ENCODE results near the gene HPX.

HPX gene

GRCh38 chr11:6459099-6459450 lies 18.3 kb upstream of the HPX start:
- Histone ChIP-seq H3K36me3 (ENCODE audit: control insufficient read depth in 1 of 2, insufficient read depth in 2 of 2, low read length in 2 of 2) (peaks cover 27 to 35% of the 10 kb centered on the region in 2 experiments), H3K9ac (ENCODE audit: low read length) (no peak overlapping the region), H3K79me1 (ENCODE audit: low read length) (no peaks in the 10 kb centered on the region), H3K27ac (ENCODE audit: low read depth, low read length) (no peak overlapping the region), H2BK12ac (ENCODE audit: low read length) (no peak overlapping the region), H3K9me3 (ENCODE audit: insufficient read depth, low read depth, low read length) (peaks cover 3% of the 10 kb centered on the region), H3K4me2 (ENCODE audit: low read length) (no peak overlapping the region), H3K18ac (ENCODE audit: low read length) (no peak overlapping the region), H3K27me3 (ENCODE audit: insufficient read depth, low read length) (no peaks in the 10 kb centered on the region), H4K8ac (ENCODE audit: low read depth, low read length) (no peak overlapping the region), H3K4me1 (ENCODE audit: control insufficient read depth in 1 of 2, insufficient read depth in 2 of 2, low read length in 2 of 2) (peaks cover 0 to 3% of the 10 kb centered on the region in 2 experiments), H2AK5ac (ENCODE audit: low read length) (no peak overlapping the region), H3K4me3 (ENCODE audit: low read depth, low read length) (no peak overlapping the region), H3K23ac (ENCODE audit: low read length) (no peak overlapping the region), H2BK120ac (ENCODE audit: insufficient read depth, low read length, poor library complexity) (no peak overlapping the region), H2AFZ (ENCODE audit: insufficient read depth, low read length, poor library complexity) (no peak overlapping the region), H4K12ac (ENCODE audit: low read depth, low read length) (no peak overlapping the region), H3K4ac (ENCODE audit: low read depth, low read length) (no peak overlapping the region), H2BK5ac (ENCODE audit: low read depth, low read length, poor library complexity) (no peak overlapping the region), H4K91ac (ENCODE audit: low read depth, low read length) (no peak overlapping the region), H3K14ac (ENCODE audit: low read length) (no peak overlapping the region), H3K79me2 (ENCODE audit: control insufficient read depth, insufficient read depth, low read length, poor library complexity) (no peaks in the 10 kb centered on the region)
- no CpG with 5 or more reads among the region's 1 CpG for WGBS (ENCODE audit: extremely low coverage, insufficient coverage, insufficient read length)
- no peak for DNase-seq

DNA sequence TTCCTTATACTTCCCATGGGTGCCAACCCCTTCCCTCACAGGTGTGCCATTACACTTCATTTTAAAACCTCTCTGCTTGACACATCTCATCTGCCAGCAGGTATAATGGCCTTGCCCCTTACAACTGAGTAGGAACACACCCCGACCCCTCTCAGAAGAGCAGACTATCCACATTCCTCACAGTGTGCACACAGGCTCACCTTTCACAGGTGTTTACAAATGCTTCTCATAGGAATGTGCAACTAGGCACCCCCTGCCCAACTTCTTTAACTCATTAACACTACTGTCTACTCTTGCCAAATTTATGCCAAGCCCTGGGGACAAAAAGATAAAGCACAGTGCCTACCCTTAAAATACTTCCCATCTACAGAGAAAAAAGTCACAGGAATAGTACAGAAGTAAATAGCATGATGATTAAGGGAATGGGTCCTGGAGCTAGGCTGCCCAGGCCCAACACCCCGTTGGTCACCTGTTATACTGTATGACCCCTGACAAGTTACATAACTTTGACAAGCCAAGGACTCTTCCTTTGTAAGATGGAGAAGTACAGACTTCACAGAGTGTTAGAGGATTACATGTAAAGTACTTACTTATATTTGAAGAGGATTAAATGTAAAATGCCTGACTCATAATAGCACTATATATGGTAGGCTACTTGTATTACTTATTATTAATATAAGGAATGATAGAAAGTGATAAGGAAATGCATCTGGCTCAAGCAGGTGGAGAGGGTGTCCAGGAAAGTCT lies 17.7 kb upstream of the HPX start:
- H3K79me2 ChIP-seq (ENCODE audit: control insufficient read depth, insufficient read depth, low read length, poor library complexity), result no peaks in the 10 kb centered on the region
- no peak overlapping the region for H2BK5ac ChIP-seq (ENCODE audit: low read depth, low read length, poor library complexity)
- no peak for DNase-seq
- no peak overlapping the region for H2AK5ac ChIP-seq (ENCODE audit: low read length)
- WGBS (ENCODE audit: extremely low coverage, insufficient coverage, insufficient read length), result no CpG with 5 or more reads among the region's 2 CpGs
- no peak overlapping the region for H3K4ac ChIP-seq (ENCODE audit: low read depth, low read length)
- no peak overlapping the region for H4K12ac ChIP-seq (ENCODE audit: low read depth, low read length)
- no peak overlapping the region for H3K23ac ChIP-seq (ENCODE audit: low read length)
- no peak overlapping the region for H3K18ac ChIP-seq (ENCODE audit: low read length)
- no peak overlapping the region for H4K8ac ChIP-seq (ENCODE audit: low read depth, low read length)
- H3K9me3 ChIP-seq (ENCODE audit: insufficient read depth, low read depth, low read length), result peaks cover 3% of the 10 kb centered on the region
- H4K91ac ChIP-seq (ENCODE audit: low read depth, low read length), result no peak overlapping the region
- peaks cover 0 to 3% of the 10 kb centered on the region in 2 experiments for H3K4me1 ChIP-seq (ENCODE audit: control insufficient read depth in 1 of 2, insufficient read depth in 2 of 2, low read length in 2 of 2)
- no peak overlapping the region for H2BK12ac ChIP-seq (ENCODE audit: low read length)
- H3K27ac ChIP-seq (ENCODE audit: low read depth, low read length), result no peak overlapping the region
- peaks cover 27 to 35% of the 10 kb centered on the region in 2 experiments for H3K36me3 ChIP-seq (ENCODE audit: control insufficient read depth in 1 of 2, insufficient read depth in 2 of 2, low read length in 2 of 2)
- H2AFZ ChIP-seq (ENCODE audit: insufficient read depth, low read length, poor library complexity), result no peak overlapping the region
- H3K4me3 ChIP-seq (ENCODE audit: low read depth, low read length), result no peak overlapping the region
- H3K27me3 ChIP-seq (ENCODE audit: insufficient read depth, low read length), result no peaks in the 10 kb centered on the region
- no peak overlapping the region for H2BK120ac ChIP-seq (ENCODE audit: insufficient read depth, low read length, poor library complexity)
- H3K14ac ChIP-seq (ENCODE audit: low read length), result no peak overlapping the region
- H3K9ac ChIP-seq (ENCODE audit: low read length), result no peak overlapping the region
- no peaks in the 10 kb centered on the region for H3K79me1 ChIP-seq (ENCODE audit: low read length)
- H3K4me2 ChIP-seq (ENCODE audit: low read length), result no peak overlapping the region

- Histone ChIP-seq H2BK120ac (ENCODE audit: insufficient read depth, low read length, poor library complexity) (no peak overlapping the region), H3K9ac (ENCODE audit: low read length) (no peak overlapping the region), H3K27ac (ENCODE audit: low read depth, low read length) (no peak overlapping the region), H3K4ac (ENCODE audit: low read depth, low read length) (no peak overlapping the region), H2BK12ac (ENCODE audit: low read length) (no peak overlapping the region), H2BK5ac (ENCODE audit: low read depth, low read length, poor library complexity) (no peak overlapping the region), H3K79me2 (ENCODE audit: control insufficient read depth, insufficient read depth, low read length, poor library complexity) (no peaks in the 10 kb centered on the region), H3K23ac (ENCODE audit: low read length) (no peak overlapping the region), H3K36me3 (ENCODE audit: control insufficient read depth in 1 of 2, insufficient read depth in 2 of 2, low read length in 2 of 2) (peaks cover 25 to 32% of the 10 kb centered on the region in 2 experiments), H3K14ac (ENCODE audit: low read length) (no peak overlapping the region), H4K91ac (ENCODE audit: low read depth, low read length) (no peak overlapping the region), H3K18ac (ENCODE audit: low read length) (no peak overlapping the region), H3K9me3 (ENCODE audit: insufficient read depth, low read depth, low read length) (peaks cover 3% of the 10 kb centered on the region), H3K79me1 (ENCODE audit: low read length) (no peaks in the 10 kb centered on the region), H3K4me3 (ENCODE audit: low read depth, low read length) (no peak overlapping the region), H4K8ac (ENCODE audit: low read depth, low read length) (no peak overlapping the region), H3K27me3 (ENCODE audit: insufficient read depth, low read length) (no peaks in the 10 kb centered on the region), H3K4me1 (ENCODE audit: control insufficient read depth in 1 of 2, insufficient read depth in 2 of 2, low read length in 2 of 2) (peaks cover 0 to 3% of the 10 kb centered on the region in 2 experiments), H3K4me2 (ENCODE audit: low read length) (no peak overlapping the region), H2AFZ (ENCODE audit: insufficient read depth, low read length, poor library complexity) (no peak overlapping the region), H2AK5ac (ENCODE audit: low read length) (no peak overlapping the region), H4K12ac (ENCODE audit: low read depth, low read length) (no peak overlapping the region)
- DNase-seq, result no peak
- no CpG with 5 or more reads among the region's 26 CpGs for WGBS (ENCODE audit: extremely low coverage, insufficient coverage, insufficient read length)
Observed at GRCh38 chr11:6457581-6458320, 17.0 kb upstream of the HPX start.

- Histone ChIP-seq H3K9me3 (ENCODE audit: insufficient read depth, low read depth, low read length) (peaks cover 3% of the 10 kb centered on the region), H4K8ac (ENCODE audit: low read depth, low read length) (no peak overlapping the region)
Observed at GRCh38 chr11:6456361-6457073, 15.7 kb upstream of the HPX start.

More at GRCh38 chr11:6456361-6457073, 15.7 kb upstream of the HPX start:
- H3K4me3 ChIP-seq (ENCODE audit: low read depth, low read length), result peak overlapping the region; percentile 30
- peaks cover 25 to 32% of the 10 kb centered on the region in 2 experiments for H3K36me3 ChIP-seq (ENCODE audit: control insufficient read depth in 1 of 2, insufficient read depth in 2 of 2, low read length in 2 of 2)
- no peak overlapping the region for H4K12ac ChIP-seq (ENCODE audit: low read depth, low read length)
- no CpG with 5 or more reads among the region's 56 CpGs for WGBS (ENCODE audit: extremely low coverage, insufficient coverage, insufficient read length)
- H3K27me3 ChIP-seq (ENCODE audit: insufficient read depth, low read length), result no peaks in the 10 kb centered on the region
- no peak for DNase-seq
- H3K9ac ChIP-seq (ENCODE audit: low read length), result no peak overlapping the region
- H2AFZ ChIP-seq (ENCODE audit: insufficient read depth, low read length, poor library complexity), result no peak overlapping the region
- peaks cover 0 to 3% of the 10 kb centered on the region in 2 experiments for H3K4me1 ChIP-seq (ENCODE audit: control insufficient read depth in 1 of 2, insufficient read depth in 2 of 2, low read length in 2 of 2)
- H2BK12ac ChIP-seq (ENCODE audit: low read length), result no peak overlapping the region
- H3K79me1 ChIP-seq (ENCODE audit: low read length), result no peaks in the 10 kb centered on the region
- no peak overlapping the region for H3K14ac ChIP-seq (ENCODE audit: low read length)
- no peak overlapping the region for H3K4me2 ChIP-seq (ENCODE audit: low read length)
- no peak overlapping the region for H3K18ac ChIP-seq (ENCODE audit: low read length)
- H2BK5ac ChIP-seq (ENCODE audit: low read depth, low read length, poor library complexity), result no peak overlapping the region
- H3K79me2 ChIP-seq (ENCODE audit: control insufficient read depth, insufficient read depth, low read length, poor library complexity), result no peaks in the 10 kb centered on the region
- H4K91ac ChIP-seq (ENCODE audit: low read depth, low read length), result no peak overlapping the region
- no peak overlapping the region for H2AK5ac ChIP-seq (ENCODE audit: low read length)
- no peak overlapping the region for H3K23ac ChIP-seq (ENCODE audit: low read length)
- no peak overlapping the region for H3K4ac ChIP-seq (ENCODE audit: low read depth, low read length)
- no peak overlapping the region for H2BK120ac ChIP-seq (ENCODE audit: insufficient read depth, low read length, poor library complexity)
- H3K27ac ChIP-seq (ENCODE audit: low read depth, low read length), result no peak overlapping the region

Measured in trophoblast cell (in vitro differentiated cells and primary cell).